ENCODE results near the gene CARD19. TPM values are rescaled to one million over a fixed set of nuclear protein-coding genes. Genes with fewer than 3 reads are reported as not detected.
A peak's percentile ranks its signal among the peaks of the same experiment; 100 is the strongest.
"Not testable (repeated sequence)": the region's sequence is repeated elsewhere in the genome, so short reads cannot be mapped to it uniquely, and the experiment has no call there.

The CARD19 gene
- total RNA-seq, 1 donor: 221 TPM

- no peak for DNase-seq (ENCODE audit: low read depth in 2 of 3, low spot score in 2 of 3)
Measured at GRCh38 chr9:93099551-93100275, 3.7 kb downstream of the CARD19 start.

- no peak for DNase-seq (ENCODE audit: low read depth in 2 of 3, low spot score in 2 of 3)
Measured at GRCh38 chr9:93100276-93100636, 4.2 kb downstream of the CARD19 start.

GRCh38 chr9:93101086-93101485, 5.1 kb downstream of the CARD19 start:
- not testable (repeated sequence) for DNase-seq (ENCODE audit: low read depth in 2 of 3, low spot score in 2 of 3)

- no peak for DNase-seq (ENCODE audit: low read depth in 2 of 3, low spot score in 2 of 3)
Measured at GRCh38 chr9:93105620-93106019, 9.6 kb downstream of the CARD19 start.

GRCh38 chr9:93107151-93107824, 11.3 kb downstream of the CARD19 start:
- DNase-seq (ENCODE audit: low read depth in 2 of 3, low spot score in 2 of 3): no peak

GRCh38 chr9:93107825-93108161, 11.8 kb downstream of the CARD19 start:
- no peak for DNase-seq (ENCODE audit: low read depth in 2 of 3, low spot score in 2 of 3)

GRCh38 chr9:93108291-93109041, 12.4 kb downstream of the CARD19 start:
- no peak for DNase-seq (ENCODE audit: low read depth in 2 of 3, low spot score in 2 of 3)

- no peak for DNase-seq (ENCODE audit: low read depth in 2 of 3, low spot score in 2 of 3)
Measured at GRCh38 chr9:93110311-93110855, 14.4 kb downstream of the CARD19 start.

- DNase-seq (ENCODE audit: low read depth in 2 of 3, low spot score in 2 of 3): no peak
Measured at GRCh38 chr9:93111001-93111370, 15.0 kb downstream of the CARD19 start.

- DNase-seq (ENCODE audit: low read depth in 2 of 3, low spot score in 2 of 3): no peak
Measured at GRCh38 chr9:93111371-93112115, 15.5 kb downstream of the CARD19 start.

- DNase-seq (ENCODE audit: low read depth in 2 of 3, low spot score in 2 of 3): no peak
Measured at GRCh38 chr9:93112116-93112863, 16.3 kb downstream of the CARD19 start.

- DNase-seq (ENCODE audit: low read depth in 2 of 3, low spot score in 2 of 3): no peak
Measured at GRCh38 chr9:93112864-93113389, 16.9 kb downstream of the CARD19 start.

- peak in 1 of 3 donors; percentile 34 for DNase-seq (ENCODE audit: low read depth in 2 of 3, low spot score in 2 of 3)
Measured at GRCh38 chr9:93114169-93114983, 18.4 kb downstream of the CARD19 start.

GRCh38 chr9:93114984-93115335, 18.9 kb downstream of the CARD19 start:
- DNase-seq (ENCODE audit: low read depth in 2 of 3, low spot score in 2 of 3): no peak

- DNase-seq (ENCODE audit: low read depth in 2 of 3, low spot score in 2 of 3): peak in 1 of 3 donors; percentile 41
Measured at GRCh38 chr9:93115486-93116071, 19.6 kb downstream of the CARD19 start.

GRCh38 chr9:93116072-93116961, 20.3 kb downstream of the CARD19 start:
- DNase-seq (ENCODE audit: low read depth in 2 of 3, low spot score in 2 of 3): peak in 2 of 3 donors; percentile 55 to 67

GRCh38 chr9:93117521-93117920, 21.5 kb downstream of the CARD19 start:
- DNase-seq (ENCODE audit: low read depth in 2 of 3, low spot score in 2 of 3): not testable (repeated sequence)
